ENCODE measurements around the gene NPBWR2. TPM values are rescaled to one million over a fixed set of nuclear protein-coding genes. Genes with fewer than 3 reads are reported as not detected.

The NPBWR2 gene
- total and polyA plus RNA-seq, 3 donors from 2014 or later = 0.19 TPM; not detected in 2

- Histone ChIP-seq H3K27ac (no peak overlapping the region), H3K4me1 (no peaks in the 10 kb centered on the region), H3K9me3 (no peaks in the 10 kb centered on the region), H3K4me3 (no peak overlapping the region), H3K27me3 (no peaks in the 10 kb centered on the region), H3K36me3 (ENCODE audit: low read depth, missing control alignments) (no peaks in the 10 kb centered on the region)
- DNase-seq = no peak
- 83% methylated on average over 13 of the region's 13 CpGs for WGBS, 2 donors
- TF ChIP-seq POLR2A (IDR thresholded peaks at IDR 0.05) = no peak
- TF ChIP-seq, protein P1, sequence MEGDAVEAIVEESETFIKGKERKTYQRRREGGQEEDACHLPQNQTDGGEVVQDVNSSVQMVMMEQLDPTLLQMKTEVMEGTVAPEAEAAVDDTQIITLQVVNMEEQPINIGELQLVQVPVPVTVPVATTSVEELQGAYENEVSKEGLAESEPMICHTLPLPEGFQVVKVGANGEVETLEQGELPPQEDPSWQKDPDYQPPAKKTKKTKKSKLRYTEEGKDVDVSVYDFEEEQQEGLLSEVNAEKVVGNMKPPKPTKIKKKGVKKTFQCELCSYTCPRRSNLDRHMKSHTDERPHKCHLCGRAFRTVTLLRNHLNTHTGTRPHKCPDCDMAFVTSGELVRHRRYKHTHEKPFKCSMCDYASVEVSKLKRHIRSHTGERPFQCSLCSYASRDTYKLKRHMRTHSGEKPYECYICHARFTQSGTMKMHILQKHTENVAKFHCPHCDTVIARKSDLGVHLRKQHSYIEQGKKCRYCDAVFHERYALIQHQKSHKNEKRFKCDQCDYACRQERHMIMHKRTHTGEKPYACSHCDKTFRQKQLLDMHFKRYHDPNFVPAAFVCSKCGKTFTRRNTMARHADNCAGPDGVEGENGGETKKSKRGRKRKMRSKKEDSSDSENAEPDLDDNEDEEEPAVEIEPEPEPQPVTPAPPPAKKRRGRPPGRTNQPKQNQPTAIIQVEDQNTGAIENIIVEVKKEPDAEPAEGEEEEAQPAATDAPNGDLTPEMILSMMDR (IDR thresholded peaks at IDR 0.05) = no peak
- intact Hi-C loops (cut with DNase I; ENCODE audit: low total_unique reads) = no loop called here
Measured at GRCh38 chr20:64150756-64151632, 43.6 kb upstream of the NPBWR2 start.

- H3K27me3 ChIP-seq = no peaks in the 10 kb centered on the region
- no peaks in the 10 kb centered on the region for H3K9me3 ChIP-seq
- TF ChIP-seq POLR2A (IDR thresholded peaks at IDR 0.05) = no peak
- TF ChIP-seq, protein P1 (IDR thresholded peaks at IDR 0.05) = no peak
- WGBS, 2 donors = 91 to 95% methylated on average over 26 of the region's 26 CpGs
- no peak overlapping the region for H3K4me3 ChIP-seq
- H3K36me3 ChIP-seq (ENCODE audit: low read depth, missing control alignments) = no peaks in the 10 kb centered on the region
- no peaks in the 10 kb centered on the region for H3K4me1 ChIP-seq
- intact Hi-C loops (cut with DNase I; ENCODE audit: low total_unique reads) = no loop called here
- no peak for DNase-seq
- no peak overlapping the region for H3K27ac ChIP-seq
Measured at GRCh38 chr20:64149809-64150560, 42.6 kb upstream of the NPBWR2 start.

- no peak for DNase-seq
- H3K27me3 ChIP-seq = no peaks in the 10 kb centered on the region
- H3K4me1 ChIP-seq = no peaks in the 10 kb centered on the region
- TF ChIP-seq POLR2A (IDR thresholded peaks at IDR 0.05) = no peak
- TF ChIP-seq, protein P1 (IDR thresholded peaks at IDR 0.05) = no peak
- intact Hi-C loops (cut with DNase I; ENCODE audit: low total_unique reads) = no loop called here
- 93% methylated on average over 7 of the region's 7 CpGs for WGBS, 2 donors
- no peak overlapping the region for H3K4me3 ChIP-seq
- H3K36me3 ChIP-seq (ENCODE audit: low read depth, missing control alignments) = no peaks in the 10 kb centered on the region
- no peaks in the 10 kb centered on the region for H3K9me3 ChIP-seq
- H3K27ac ChIP-seq = no peak overlapping the region
Measured at GRCh38 chr20:64149141-64149540, 41.8 kb upstream of the NPBWR2 start.

GRCh38 chr20:64148581-64148980 lies 41.2 kb upstream of the NPBWR2 start:
- no peaks in the 10 kb centered on the region for H3K27me3 ChIP-seq
- no peak overlapping the region for H3K4me3 ChIP-seq
- WGBS, 2 donors = 84 to 86% methylated on average over 5 of the region's 5 CpGs
- no peaks in the 10 kb centered on the region for H3K36me3 ChIP-seq (ENCODE audit: low read depth, missing control alignments)
- no peak for DNase-seq
- TF ChIP-seq, protein P1 (IDR thresholded peaks at IDR 0.05) = no peak
- TF ChIP-seq POLR2A (IDR thresholded peaks at IDR 0.05) = no peak
- no peak overlapping the region for H3K27ac ChIP-seq
- H3K4me1 ChIP-seq = no peaks in the 10 kb centered on the region
- H3K9me3 ChIP-seq = no peaks in the 10 kb centered on the region
- intact Hi-C loops (cut with DNase I; ENCODE audit: low total_unique reads) = no loop called here
